K562 (cell line): Measurements from ENCODE around the gene ZNF516.

Experiments used
- E4F1 ChIP-seq: fragments of 250-450 bp; sonication (Bioruptor Pico); IDR thresholded peaks from 2 replicates; pipeline ENCODE4 v1.5.0; 2021; ENCODE audit warnings: mild to moderate bottlenecking, borderline replicate concordance
- GTF2F1 ChIP-seq: IDR thresholded peaks from 2 replicates; pipeline ENCODE4 v1.6.1; 2011; ENCODE audit warnings: low read depth, low read length, improper control_type of control experiment
- NR2C2 ChIP-seq, 2 experiments: fragments of 200-800 bp in 1 of 2; sonication (Bioruptor generic) in 1 of 2; sonication (generic) in 1 of 2; formaldehyde crosslinking in 1 of 2; IDR thresholded peaks; 2 replicates each; pipeline versions ENCODE4 v1.6.1 to v1.8.0; 2016 to 2022; ENCODE audit warnings: mild to moderate bottlenecking in 1 of 2, missing compliant biosample characterization in 1 of 2, missing genetic modification characterization in 1 of 2, missing genetic modification reagents in 1 of 2
- POU5F1 ChIP-seq: fragments of 150-350 bp; IDR thresholded peaks from 2 replicates; pipeline ENCODE4 v1.6.1; 2014; ENCODE audit warnings: borderline replicate concordance, low read length, low read depth, mild to moderate bottlenecking; ENCODE audit not compliant: partially characterized antibody
- REST ChIP-seq, 2 experiments: fragments of 450-650 bp; formaldehyde crosslinking in 1 of 2; IDR thresholded peaks; 2 replicates each; pipeline versions ENCODE4 v1.4.0 to v1.6.1; 2014 to 2020; ENCODE audit warnings: mild to moderate bottlenecking in 2 of 2, borderline replicate concordance in 1 of 2, low read depth in 1 of 2
- TAF15 ChIP-seq: fragments of 200-400 bp; formaldehyde crosslinking; IDR thresholded peaks from 2 replicates; pipeline ENCODE4 v1.6.1; 2017; ENCODE audit warnings: mild to moderate bottlenecking, low read depth, low read length, moderate library complexity
- ZNF277 ChIP-seq: fragments of 250-450 bp; sonication (Bioruptor Pico); IDR thresholded peaks from 2 replicates; pipeline ENCODE4 v1.8.0; 2022; ENCODE audit warnings: inconsistent platforms, mild to moderate bottlenecking, moderate library complexity, borderline replicate concordance
- ZNF347 ChIP-seq: fragments of 450-650 bp; formaldehyde crosslinking; IDR thresholded peaks from 2 replicates; pipeline ENCODE4 v1.4.0; 2020; ENCODE audit warnings: low read depth, mild to moderate bottlenecking, moderate library complexity
- ZNF785 ChIP-seq: fragments of 250-450 bp; sonication (Bioruptor Pico); IDR thresholded peaks from 2 replicates; pipeline ENCODE4 v1.4.0; 2020; ENCODE audit warnings: mild to moderate bottlenecking

GRCh38 chr18:76338619-76339245 is 156.3 kb downstream of the ZNF516 start:
- no peak for TF ChIP-seq ZNF347 (CRISPR knock-in tag)
- TF ChIP-seq GTF2F1 = no peak
- TF ChIP-seq POU5F1 = no peak
- no peak for TF ChIP-seq TAF15
- no peak for TF ChIP-seq E4F1
- no peak for TF ChIP-seq NR2C2 (CRISPR knock-in tag; IDR thresholded peaks at IDR 0.05)
- TF ChIP-seq NR2C2 (tag; IDR thresholded peaks at IDR 0.05) = no peak
- TF ChIP-seq REST (IDR thresholded peaks at IDR 0.05; ENCODE audit: borderline replicate concordance) = no peak
- TF ChIP-seq REST (CRISPR knock-in tag; IDR thresholded peaks at IDR 0.05; ENCODE audit: low read depth) = no peak
- TF ChIP-seq ZNF785 = no peak
- TF ChIP-seq ZNF277 = no peak
